ENCODE results near the gene TAF6L. TPM values are rescaled to one million over a fixed set of nuclear protein-coding genes. Genes with fewer than 3 reads are reported as not detected.

TAF6L gene
- total and polyA plus RNA-seq, 9 donors = 5.4 to 33.6 (median 26.3) TPM

DNA sequence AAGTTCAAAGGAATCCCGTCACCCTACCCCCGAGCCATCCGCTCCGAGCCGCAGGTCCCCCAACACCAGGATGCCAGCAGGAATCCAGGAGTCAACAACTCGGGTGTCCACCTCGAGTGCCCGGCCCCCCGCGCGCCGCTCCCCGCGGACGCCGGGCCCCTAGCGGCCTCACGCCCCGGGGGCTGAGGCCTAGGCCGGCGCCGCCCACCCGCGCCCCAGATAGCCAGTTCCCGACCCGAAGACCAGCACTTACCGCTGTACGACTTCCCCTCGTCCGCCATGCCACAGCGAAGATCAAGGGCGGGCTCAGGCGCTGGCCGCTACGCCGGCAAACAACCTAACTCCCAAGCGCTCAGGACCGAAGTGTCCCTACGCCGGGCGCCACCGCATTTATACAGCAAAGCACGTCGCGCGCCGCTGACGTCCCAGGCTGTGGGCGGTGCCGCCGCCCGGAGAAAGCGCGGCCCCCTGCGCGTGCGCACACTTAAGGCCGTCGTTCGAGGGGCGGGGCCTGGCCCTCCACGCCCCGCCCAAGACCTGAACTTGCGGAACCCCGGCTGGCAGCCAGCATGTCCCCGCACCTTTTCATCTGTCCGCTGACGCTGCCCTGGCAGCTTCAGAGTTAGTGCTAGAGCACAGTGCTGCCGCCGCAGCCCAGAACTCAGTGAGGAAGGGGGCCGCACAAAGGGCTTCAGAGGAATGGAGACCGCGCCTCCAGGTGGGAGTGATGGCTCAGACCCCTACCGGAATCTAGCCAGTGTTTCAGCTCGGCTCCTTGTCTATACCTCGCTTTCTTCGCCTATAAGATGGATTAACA, 34.1 kb downstream of the TAF6L start, which contains the start of gene NXF1:
TSS of gene NXF1 (minus strand) at position 365 of the 817 bp plus-strand sequence. CDS start at position 281, 84 bp downstream.
- H3K9me3 ChIP-seq = no peaks in the 10 kb centered on the region
- H3K4me1 ChIP-seq (ENCODE audit: insufficient read depth) = peaks cover 6% of the 10 kb centered on the region
- no peaks in the 10 kb centered on the region for H3K36me3 ChIP-seq
- WGBS, 3 donors = 0 to 1% (median 1%) methylated on average over 38 to 77 of the region's 77 CpGs
- TF ChIP-seq EP300 (IDR thresholded peaks at IDR 0.05) = peak; percentile 43
- TF ChIP-seq POLR2A (IDR thresholded peaks at IDR 0.05) = peak; percentile 99
- TF ChIP-seq CTCF (IDR thresholded peaks at IDR 0.05) = peak in 2 of 3 donors; percentile 53 to 56
- H3K4me3 ChIP-seq = peak within 1 kb of the TSS; percentile 82
- no peaks in the 10 kb centered on the region for H3K27me3 ChIP-seq
- intact Hi-C loops (cut with DNase I) = loop anchor here in 1 of 4 donors (2.0 to 5.0 kb wide), 2 partner anchors 26 to 767 kb away; no protein-coding TSS in a partner anchor
- peak; percentile 93 to 98 (median 97) for DNase-seq
- peak within 1 kb of the TSS; percentile 40 to 80 for H3K27ac ChIP-seq

- no peak for TF ChIP-seq POLR2A (IDR thresholded peaks at IDR 0.05)
- no peak for TF ChIP-seq CTCF (IDR thresholded peaks at IDR 0.05)
- TF ChIP-seq EP300 (IDR thresholded peaks at IDR 0.05) = no peak
- no peak for DNase-seq
- Histone ChIP-seq H3K36me3 (no peaks in the 10 kb centered on the region), H3K4me3 (peak overlapping the region; percentile 82), H3K4me1 (ENCODE audit: insufficient read depth) (peaks cover 6% of the 10 kb centered on the region), H3K9me3 (no peaks in the 10 kb centered on the region), H3K27ac (peak overlapping the region; percentile 40 to 80), H3K27me3 (no peaks in the 10 kb centered on the region)
- WGBS, 3 donors = 26 to 43% (median 35%) methylated on average over 12 of the region's 12 CpGs
- intact Hi-C loops (cut with DNase I) = loop anchor here in 1 of 4 donors (2.0 to 5.0 kb wide), 2 partner anchors 25 to 766 kb away; no protein-coding TSS in a partner anchor
Observed at GRCh38 chr11:62805961-62806441, 34.8 kb downstream of the TAF6L start.

- intact Hi-C loops (cut with DNase I) = loop anchor here in 1 of 4 donors (5.0 kb wide), 1 partner anchor 766 kb away; no protein-coding TSS in a partner anchor
- DNase-seq = peak in 2 of 5 donors; percentile 39 to 52
Observed at GRCh38 chr11:62806611-62807121, 35.5 kb downstream of the TAF6L start.

More at GRCh38 chr11:62806611-62807121, 35.5 kb downstream of the TAF6L start:
- 73 to 78% (median 74%) methylated on average over 5 of the region's 5 CpGs for WGBS, 3 donors
- Histone ChIP-seq H3K36me3 (no peaks in the 10 kb centered on the region), H3K27ac (peak overlapping the region in 1 of 2 donors; percentile 80), H3K4me3 (no peak overlapping the region), H3K27me3 (no peaks in the 10 kb centered on the region), H3K4me1 (ENCODE audit: insufficient read depth) (peaks cover 6% of the 10 kb centered on the region), H3K9me3 (no peaks in the 10 kb centered on the region)
- no peak for TF ChIP-seq POLR2A (IDR thresholded peaks at IDR 0.05)
- TF ChIP-seq CTCF (IDR thresholded peaks at IDR 0.05) = no peak
- TF ChIP-seq EP300 (IDR thresholded peaks at IDR 0.05) = no peak

Data from ovary (tissue), 9 donors.